ENCODE measurements around the gene HMX1. TPM values are rescaled to one million over a fixed set of nuclear protein-coding genes. Genes with fewer than 3 reads are reported as not detected.
A peak's percentile ranks its signal among the peaks of the same experiment; 100 is the strongest.

The HMX1 gene
- total RNA-seq = not detected

DNA sequence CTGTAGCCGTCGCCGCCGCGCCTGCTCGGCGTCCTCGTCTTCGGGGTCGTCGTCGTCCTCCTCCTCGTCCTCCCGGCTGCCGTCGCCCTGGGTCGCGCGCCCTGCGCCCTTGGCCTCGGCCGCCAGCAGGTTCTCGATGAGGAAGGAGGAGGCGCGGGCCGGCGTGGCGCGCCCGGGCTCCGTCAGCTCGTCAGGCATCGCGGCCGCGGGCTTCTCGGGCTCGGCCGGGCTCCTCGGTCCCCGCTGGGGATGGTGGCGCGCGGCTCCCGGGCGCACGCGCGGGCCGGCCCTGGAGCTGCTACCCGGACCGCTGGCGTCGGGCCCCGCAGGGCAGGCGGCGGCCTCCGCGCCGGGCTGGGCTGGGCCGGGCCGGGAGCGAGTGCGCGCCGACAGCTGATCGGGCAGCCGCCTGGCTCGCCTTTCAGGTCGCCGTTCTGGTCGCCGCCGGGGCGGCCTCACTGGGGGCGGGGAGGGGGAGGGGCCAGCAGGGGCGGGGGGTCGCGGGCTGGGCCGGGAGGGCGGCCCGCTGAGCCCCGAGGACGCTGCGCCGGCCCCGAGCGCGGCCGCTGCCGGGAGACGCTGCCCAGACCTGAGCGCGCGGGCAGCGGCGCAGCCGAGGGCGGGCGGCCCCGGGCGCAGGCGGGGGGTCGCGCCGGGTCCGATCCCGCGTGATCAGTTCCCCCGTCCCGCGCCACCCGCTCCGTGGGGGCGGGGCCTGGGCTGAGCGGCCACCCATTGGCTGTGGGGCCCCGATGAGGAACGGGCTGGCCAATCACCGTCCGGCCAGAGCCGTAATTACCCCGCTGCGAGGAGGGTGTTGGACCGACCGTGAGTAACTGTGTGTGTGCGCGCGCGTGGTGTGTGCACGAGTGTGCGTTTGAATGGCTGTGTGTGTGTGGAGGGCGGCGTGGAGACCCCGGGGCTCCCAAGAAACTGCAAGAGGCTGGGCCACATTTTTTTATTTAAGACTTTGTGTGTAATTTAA is at the start of gene HMX1:
Gene HMX1, minus strand, starts transcription at position 423 of the 985 bp plus-strand sequence. Its CDS starts 225 bp downstream, at position 198.
- Mint-ChIP-seq H3K36me3 (peaks cover 13 to 15% of the 10 kb centered on the region in 2 donors), H3K27ac (peak within 1 kb of the TSS in 1 of 2 donors; percentile 85), H3K9me3 (peaks cover 0 to 6% of the 10 kb centered on the region in 2 donors)
- DNase-seq (ENCODE audit: low spot score in 2 of 2) = no peak
- peak in 1 of 2 donors; percentile 25 for ATAC-seq

DNA sequence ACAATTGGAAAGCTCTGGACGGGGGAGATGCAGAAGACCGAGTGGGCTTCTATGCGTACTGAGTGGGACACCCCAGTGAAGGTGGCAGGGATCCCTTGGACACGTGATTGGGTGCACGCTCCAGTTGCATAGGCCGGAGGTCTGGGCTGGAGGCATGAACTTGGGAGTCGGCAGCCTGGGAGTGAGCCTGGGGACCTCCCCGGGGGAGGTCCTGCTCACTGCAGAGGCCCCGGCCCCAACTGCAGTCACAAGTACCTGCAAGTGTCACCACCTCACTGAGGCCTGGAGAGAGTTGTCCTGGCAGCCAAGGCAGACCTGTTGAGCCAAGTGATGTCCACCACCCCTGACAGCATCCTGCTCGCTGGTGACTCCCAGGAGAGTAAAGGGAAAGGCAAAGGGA is 49.3 kb upstream of the HMX1 start:
- peaks cover 3 to 13% of the 10 kb centered on the region in 2 donors for H3K9me3 Mint-ChIP-seq
- no peak for ATAC-seq
- DNase-seq (ENCODE audit: low spot score in 2 of 2) = peak in 1 of 2 donors; percentile 0
- H3K27ac Mint-ChIP-seq = no peak overlapping the region
- H3K36me3 Mint-ChIP-seq = peaks cover 7 to 10% of the 10 kb centered on the region in 2 donors

- H3K36me3 Mint-ChIP-seq = peaks cover 7 to 10% of the 10 kb centered on the region in 2 donors
- H3K9me3 Mint-ChIP-seq = peaks cover 3 to 13% of the 10 kb centered on the region in 2 donors
- H3K27ac Mint-ChIP-seq = no peak overlapping the region
- DNase-seq (ENCODE audit: low spot score in 2 of 2) = peak; percentile 0 to 18
- no peak for ATAC-seq
Measured at GRCh38 chr4:8920289-8920965, 48.8 kb upstream of the HMX1 start.

- ATAC-seq = no peak
- Mint-ChIP-seq H3K27ac (no peak overlapping the region), H3K36me3 (peaks cover 7 to 10% of the 10 kb centered on the region in 2 donors), H3K9me3 (peaks cover 3 to 13% of the 10 kb centered on the region in 2 donors)
- peak; percentile 1 to 26 for DNase-seq (ENCODE audit: low spot score in 2 of 2)
Measured at GRCh38 chr4:8919651-8920288, 48.1 kb upstream of the HMX1 start.

GRCh38 chr4:8917868-8918783 is 46.5 kb upstream of the HMX1 start:
- DNase-seq (ENCODE audit: low spot score in 2 of 2) (peak; percentile 59 to 82), ATAC-seq (peak; percentile 71 to 84)
- Mint-ChIP-seq H3K27ac (no peak overlapping the region), H3K36me3 (peaks cover 2 to 4% of the 10 kb centered on the region in 2 donors), H3K9me3 (peaks cover 0 to 3% of the 10 kb centered on the region in 2 donors)

GRCh38 chr4:8917321-8917811 is 45.7 kb upstream of the HMX1 start:
- peak; percentile 2 to 21 for DNase-seq (ENCODE audit: low spot score in 2 of 2)
- H3K36me3 Mint-ChIP-seq = no peaks in the 10 kb centered on the region
- H3K27ac Mint-ChIP-seq = no peak overlapping the region
- peak; percentile 13 to 38 for ATAC-seq
- H3K9me3 Mint-ChIP-seq = no peaks in the 10 kb centered on the region

- peak; percentile 0 to 20 for DNase-seq (ENCODE audit: low spot score in 2 of 2)
- Mint-ChIP-seq H3K27ac (no peak overlapping the region), H3K9me3 (no peaks in the 10 kb centered on the region), H3K36me3 (no peaks in the 10 kb centered on the region)
- no peak for ATAC-seq
Measured at GRCh38 chr4:8916906-8917305, 45.3 kb upstream of the HMX1 start.

DNA sequence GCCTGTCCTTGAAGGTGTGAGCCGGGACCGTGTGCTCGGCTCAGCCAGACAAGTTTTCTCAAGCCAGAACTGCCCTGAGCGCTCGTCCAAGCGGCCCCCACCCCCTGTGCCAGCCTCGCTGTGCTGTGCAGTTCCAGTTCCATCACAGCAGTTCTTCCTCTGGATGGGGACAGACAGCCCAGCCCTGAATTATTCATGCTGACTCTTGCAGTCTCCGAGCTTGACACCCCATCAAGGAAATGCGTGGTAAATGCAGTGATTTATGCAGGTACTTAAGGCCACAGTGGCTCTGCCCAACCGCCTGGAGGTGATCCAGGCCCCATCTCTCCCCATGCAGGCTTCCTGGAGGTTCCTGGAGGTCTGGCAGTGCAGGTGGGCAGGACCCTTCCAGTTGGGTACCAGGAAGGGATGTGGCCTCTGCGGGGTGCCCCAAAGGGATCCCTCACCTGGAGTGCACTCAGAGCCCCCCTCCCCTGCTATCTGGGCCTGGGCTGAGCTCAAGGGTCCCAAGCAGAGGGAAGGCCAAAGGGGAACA is 44.8 kb upstream of the HMX1 start:
- Mint-ChIP-seq H3K9me3 (no peaks in the 10 kb centered on the region), H3K27ac (no peak overlapping the region), H3K36me3 (no peaks in the 10 kb centered on the region)
- DNase-seq (ENCODE audit: low spot score in 2 of 2) (peak; percentile 0 to 33), ATAC-seq (no peak)

DNA sequence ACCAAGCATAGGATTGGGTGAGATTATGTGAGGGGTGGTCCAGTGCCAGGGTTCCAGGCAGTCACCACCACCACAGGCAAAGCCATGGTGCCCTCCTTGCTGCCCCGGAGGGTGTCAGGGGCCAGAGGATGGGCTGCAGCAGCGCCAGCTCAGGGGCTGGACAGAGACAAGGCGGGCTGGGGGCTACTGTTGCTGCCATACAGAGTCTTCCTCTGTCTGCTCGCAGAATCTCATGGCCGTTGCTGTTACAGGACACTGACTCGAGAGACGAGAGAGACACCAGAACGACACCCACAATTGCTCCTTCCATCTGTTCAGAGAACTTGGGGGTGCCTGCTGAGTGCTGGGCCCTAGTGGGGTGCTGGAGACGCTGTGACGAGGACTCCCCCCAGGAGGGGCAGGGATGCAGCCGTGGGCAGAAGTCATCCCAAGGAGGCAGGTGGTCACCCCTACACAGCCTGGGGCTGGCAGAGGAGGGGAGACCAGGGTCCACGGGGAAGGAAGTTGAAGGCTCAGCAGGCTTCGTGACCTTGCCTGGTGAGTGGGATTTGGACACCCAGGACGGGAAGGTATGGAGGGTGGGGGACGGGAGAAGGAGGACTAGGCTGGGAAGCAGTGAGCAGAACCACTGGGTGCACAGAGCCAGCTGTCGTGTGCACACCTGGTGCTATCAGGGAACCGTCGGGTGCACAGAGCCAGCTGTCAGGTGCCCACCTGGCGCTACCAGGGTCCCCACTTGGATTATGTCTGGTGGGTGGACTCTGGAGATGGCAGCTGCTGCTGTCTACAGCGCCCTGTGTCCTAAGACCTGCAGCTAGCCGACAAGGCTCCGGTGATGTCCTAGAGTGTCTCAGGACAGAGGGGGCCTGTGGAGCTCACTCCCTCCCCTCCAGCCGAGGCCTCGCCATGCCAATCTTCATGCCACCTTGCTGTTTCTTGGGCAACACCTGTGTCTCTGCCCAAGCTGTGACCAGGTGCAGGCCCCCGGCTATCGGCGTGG is 43.9 kb upstream of the HMX1 start:
- ATAC-seq (no peak), DNase-seq (ENCODE audit: low spot score in 2 of 2) (peak; percentile 1 to 33)
- Mint-ChIP-seq H3K27ac (no peak overlapping the region), H3K36me3 (no peaks in the 10 kb centered on the region), H3K9me3 (no peaks in the 10 kb centered on the region)

- H3K36me3 Mint-ChIP-seq = no peaks in the 10 kb centered on the region
- H3K9me3 Mint-ChIP-seq = no peaks in the 10 kb centered on the region
- ATAC-seq = no peak
- DNase-seq (ENCODE audit: low spot score in 2 of 2) = peak; percentile 0 to 20
- no peak overlapping the region for H3K27ac Mint-ChIP-seq
Measured at GRCh38 chr4:8914461-8915171, 43.0 kb upstream of the HMX1 start.

GRCh38 chr4:8913858-8914460 is 42.3 kb upstream of the HMX1 start:
- ATAC-seq (no peak), DNase-seq (ENCODE audit: low spot score in 2 of 2) (peak; percentile 0 to 7)
- H3K27ac Mint-ChIP-seq = no peak overlapping the region
- no peaks in the 10 kb centered on the region for H3K36me3 Mint-ChIP-seq
- H3K9me3 Mint-ChIP-seq = no peaks in the 10 kb centered on the region

GRCh38 chr4:8913121-8913857 is 41.6 kb upstream of the HMX1 start:
- Mint-ChIP-seq H3K36me3 (no peaks in the 10 kb centered on the region), H3K27ac (no peak overlapping the region), H3K9me3 (no peaks in the 10 kb centered on the region)
- ATAC-seq (no peak), DNase-seq (ENCODE audit: low spot score in 2 of 2) (peak in 1 of 2 donors; percentile 21)

DNA sequence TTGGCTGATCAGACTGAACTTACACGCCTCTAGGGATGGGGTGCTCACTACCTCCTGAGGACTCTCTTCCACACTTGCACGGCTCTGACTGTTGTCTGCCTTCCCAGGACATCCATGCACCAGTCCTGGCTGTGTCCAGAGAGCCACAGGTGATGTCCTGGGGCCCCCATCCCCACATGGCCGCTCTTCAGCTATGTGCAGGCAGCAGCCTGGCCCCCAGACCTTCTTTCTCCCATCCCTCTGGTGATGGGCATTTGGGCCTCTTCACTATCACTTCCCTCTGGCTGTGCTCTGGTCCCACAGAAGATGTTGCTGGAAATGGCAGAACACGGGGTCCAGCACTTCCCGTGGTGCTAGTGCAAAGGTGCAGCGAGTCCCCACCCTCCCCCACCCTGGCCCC is 40.9 kb upstream of the HMX1 start:
- DNase-seq (ENCODE audit: low spot score in 2 of 2) (peak in 1 of 2 donors; percentile 13), ATAC-seq (no peak)
- no peaks in the 10 kb centered on the region for H3K9me3 Mint-ChIP-seq
- H3K27ac Mint-ChIP-seq = no peak overlapping the region
- H3K36me3 Mint-ChIP-seq = no peaks in the 10 kb centered on the region

Data from activated naive CD4-positive, alpha-beta T cell treated with anti-CD3 and anti-CD28 coated beads, Interleukin-2, amount 50 U/mL, for 72 hours (primary cell).